Testis (tissue), 2 donors: Measurements from ENCODE around the gene TCP11.

Experiments used
- POLR2A ChIP-seq: fragments of 450-650 bp; IDR thresholded peaks from one replicate; pipeline ENCODE4 v1.6.1; 2017; ENCODE audit warnings: antibody characterized with exemption, mild to moderate bottlenecking, moderate library complexity
- TF ChIP-seq, protein P1 (sequence below), 3 experiments: fragments of 450-650 bp in 2 of 3; fragments of 200-600 bp in 1 of 3; sonication (generic) in 1 of 3; IDR thresholded peaks; one replicate each; pipeline ENCODE4 v1.5.1; 2016 to 2019; ENCODE audit warnings: antibody characterized with exemption in 3 of 3, mild to moderate bottlenecking in 2 of 3, moderate library complexity in 1 of 3

DNA sequence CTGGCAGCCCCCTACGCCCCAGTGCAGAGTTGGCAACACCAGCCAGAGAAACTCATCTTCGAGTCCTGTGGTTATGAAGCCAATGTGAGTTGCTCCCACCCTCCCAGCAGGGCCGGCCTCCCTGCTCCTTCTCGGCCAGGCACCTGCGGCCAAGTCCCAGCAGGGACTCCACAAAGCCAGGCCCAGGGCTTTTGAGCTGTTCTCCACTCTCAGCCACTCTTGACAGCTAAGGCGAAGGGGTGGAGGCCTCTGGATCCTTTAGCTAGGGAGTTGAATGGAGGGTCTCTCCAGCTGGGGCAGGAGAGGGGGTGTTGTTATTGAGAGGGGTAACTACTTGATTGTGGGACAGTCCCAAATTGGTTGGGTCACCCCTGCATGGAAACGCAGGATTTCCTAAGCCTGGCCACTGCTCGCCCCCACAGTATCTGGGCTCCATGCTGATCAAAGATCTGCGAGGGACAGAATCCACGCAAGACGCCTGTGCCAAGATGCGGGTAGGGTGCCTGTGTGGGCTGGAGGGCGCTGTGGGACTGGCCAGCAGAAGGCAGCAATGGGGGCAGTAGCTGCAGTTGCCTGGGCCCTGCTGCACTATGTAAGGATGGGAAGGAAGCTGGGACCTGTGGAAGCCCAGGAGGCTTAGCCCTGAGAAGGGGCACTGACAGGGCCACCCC is 58.3 kb downstream of the TCP11 start:
- TF ChIP-seq, protein P1, sequence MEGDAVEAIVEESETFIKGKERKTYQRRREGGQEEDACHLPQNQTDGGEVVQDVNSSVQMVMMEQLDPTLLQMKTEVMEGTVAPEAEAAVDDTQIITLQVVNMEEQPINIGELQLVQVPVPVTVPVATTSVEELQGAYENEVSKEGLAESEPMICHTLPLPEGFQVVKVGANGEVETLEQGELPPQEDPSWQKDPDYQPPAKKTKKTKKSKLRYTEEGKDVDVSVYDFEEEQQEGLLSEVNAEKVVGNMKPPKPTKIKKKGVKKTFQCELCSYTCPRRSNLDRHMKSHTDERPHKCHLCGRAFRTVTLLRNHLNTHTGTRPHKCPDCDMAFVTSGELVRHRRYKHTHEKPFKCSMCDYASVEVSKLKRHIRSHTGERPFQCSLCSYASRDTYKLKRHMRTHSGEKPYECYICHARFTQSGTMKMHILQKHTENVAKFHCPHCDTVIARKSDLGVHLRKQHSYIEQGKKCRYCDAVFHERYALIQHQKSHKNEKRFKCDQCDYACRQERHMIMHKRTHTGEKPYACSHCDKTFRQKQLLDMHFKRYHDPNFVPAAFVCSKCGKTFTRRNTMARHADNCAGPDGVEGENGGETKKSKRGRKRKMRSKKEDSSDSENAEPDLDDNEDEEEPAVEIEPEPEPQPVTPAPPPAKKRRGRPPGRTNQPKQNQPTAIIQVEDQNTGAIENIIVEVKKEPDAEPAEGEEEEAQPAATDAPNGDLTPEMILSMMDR (IDR thresholded peaks at IDR 0.05), result no peak
- TF ChIP-seq POLR2A, result no peak
